IMR-90 (cell line): ENCODE measurements around the gene TOGARAM2. TPM values are rescaled to one million over a fixed set of nuclear protein-coding genes. Genes with fewer than 3 reads are reported as not detected.
A peak's percentile ranks its signal among the peaks of the same experiment; 100 is the strongest.

Experiments used
- ATAC-seq: fragments of 200-7000 bp; cut with Tn5 transposase; 2 replicates; pipeline ENCODE4 v1.9.1; 2020; ENCODE audit warnings: low read depth, mild to moderate bottlenecking, moderate library complexity
- BruUV-seq: library from RNA; stranded (reverse); fragments of 400-500 nt; replicated peaks from 2 replicates; lab custom pipeline; 2021; lab: Mats Ljungman, UMichigan
- CTCF ChIA-PET: fragments of 300-600 bp; formaldehyde crosslinking; extraction: SDS; loops from one replicate; lab custom pipeline; 2021; ENCODE audit warnings: antibody characterized with exemption; lab: Yijun Ruan, JAX
- POLR2A ChIA-PET: fragments of 300-600 bp; sonication (Branson Sonifier 250); formaldehyde crosslinking; loops from one replicate; lab custom pipeline; 2022; ENCODE audit warnings: antibody characterized with exemption; ENCODE audit not compliant: unreplicated experiment; lab: Charles Lee
- DNase-seq: peaks from one replicate; pipeline ENCODE4 v3.0.0; 2013
- H2AFZ ChIP-seq: replicated peaks from 2 replicates; pipeline ENCODE3; 2013; ENCODE audit warnings: low read length, mild to moderate bottlenecking; ENCODE audit not compliant: poor library complexity
- H2AK5ac ChIP-seq: 2 replicates; pipeline ENCODE4 v1.6.1; 2013; ENCODE audit warnings: low read depth, low read length, inconsistent platforms
- H2AK9ac ChIP-seq: replicated peaks from 2 replicates; pipeline ENCODE3; 2013; ENCODE audit warnings: mild to moderate bottlenecking, low read depth, low read length, moderate library complexity; ENCODE audit not compliant: poor library complexity
- H2BK120ac ChIP-seq: 2 replicates; pipeline ENCODE4 v1.6.1; 2013; ENCODE audit warnings: low read depth, low read length, inconsistent platforms
- H2BK15ac ChIP-seq: 3 replicates; pipeline ENCODE4 v1.6.1; 2013; ENCODE audit warnings: low read depth, low read length, inconsistent platforms
- H2BK20ac ChIP-seq: 2 replicates; pipeline ENCODE4 v1.6.1; 2013; ENCODE audit warnings: low read depth, mild to moderate bottlenecking, inconsistent platforms, low read length, moderate library complexity
- H2BK5ac ChIP-seq: 2 replicates; pipeline ENCODE4 v1.6.1; 2013; ENCODE audit warnings: mild to moderate bottlenecking, low read depth, low read length, inconsistent platforms; ENCODE audit not compliant: poor library complexity, severe bottlenecking
- H3K14ac ChIP-seq: replicated peaks from 2 replicates; pipeline ENCODE4 v1.6.1; 2013; ENCODE audit warnings: low read depth, low read length, inconsistent platforms
- H3K18ac ChIP-seq: 2 replicates; pipeline ENCODE4 v1.6.1; 2013; ENCODE audit warnings: low read depth, low read length, control low read depth
- H3K23ac ChIP-seq: 2 replicates; pipeline ENCODE4 v1.6.1; 2013; ENCODE audit warnings: low read depth, low read length, inconsistent platforms
- H3K27ac ChIP-seq: 2 replicates; pipeline ENCODE4 v1.5.1; 2013; ENCODE audit warnings: mild to moderate bottlenecking, control low read depth, low read length; ENCODE audit not compliant: insufficient read depth
- H3K27me3 ChIP-seq: 2 replicates; pipeline ENCODE4 v1.6.1; 2013; ENCODE audit warnings: low read length; ENCODE audit not compliant: control insufficient read depth, insufficient read depth
- H3K36me3 ChIP-seq: 2 replicates; pipeline ENCODE4 v1.6.1; 2013; ENCODE audit warnings: low read length, mixed read lengths; ENCODE audit not compliant: control insufficient read depth, insufficient read depth
- H3K4ac ChIP-seq: 2 replicates; pipeline ENCODE4 v1.6.1; 2013; ENCODE audit warnings: low read depth, low read length, inconsistent platforms
- H3K4me1 ChIP-seq: 2 replicates; pipeline ENCODE4 v1.6.1; 2013; ENCODE audit warnings: low read length, mixed read lengths; ENCODE audit not compliant: control insufficient read depth, insufficient read depth
- H3K4me2 ChIP-seq: 2 replicates; pipeline ENCODE4 v1.6.1; 2013; ENCODE audit warnings: low read depth, mild to moderate bottlenecking, control low read depth, low read length, moderate library complexity
- H3K4me3 ChIP-seq: 2 replicates; pipeline ENCODE4 v1.5.1; 2013; ENCODE audit warnings: low read depth, mild to moderate bottlenecking, control low read depth, low read length, moderate library complexity; ENCODE audit not compliant: insufficient read depth
- H3K56ac ChIP-seq: 2 replicates; pipeline ENCODE4 v1.6.1; 2013; ENCODE audit warnings: low read length, inconsistent platforms; ENCODE audit not compliant: insufficient read depth; ENCODE audit errors: extremely low read depth
- H3K79me1 ChIP-seq, 2 experiments: 2 replicates each; pipeline ENCODE4 v1.6.1; 2013; ENCODE audit warnings: low read length in 2 of 2, inconsistent platforms in 1 of 2, low read depth in 1 of 2
- H3K9ac ChIP-seq: 2 replicates; pipeline ENCODE4 v1.6.1; 2013; ENCODE audit warnings: low read depth, low read length, control low read depth
- H3K9me1 ChIP-seq: 2 replicates; pipeline ENCODE4 v1.6.1; 2013; ENCODE audit warnings: low read length, inconsistent platforms; ENCODE audit not compliant: insufficient read depth
- H3K9me3 ChIP-seq: 2 replicates; pipeline ENCODE4 v1.6.1; 2013; ENCODE audit warnings: low read length; ENCODE audit not compliant: control insufficient read depth, insufficient read depth
- H4K20me1 ChIP-seq: 2 replicates; pipeline ENCODE4 v1.6.1; 2013; ENCODE audit warnings: low read length, inconsistent platforms; ENCODE audit not compliant: insufficient read depth
- H4K5ac ChIP-seq: 2 replicates; pipeline ENCODE4 v1.6.1; 2013; ENCODE audit warnings: mild to moderate bottlenecking, low read depth, low read length, control low read depth
- H4K8ac ChIP-seq, 2 experiments: 2 replicates each; pipeline ENCODE4 v1.6.1; 2013; ENCODE audit warnings: low read depth in 2 of 2, low read length in 2 of 2, control low read depth in 1 of 2, inconsistent platforms in 1 of 2
- H4K91ac ChIP-seq: 2 replicates; pipeline ENCODE4 v1.6.1; 2013; ENCODE audit warnings: low read depth, low read length, inconsistent platforms; ENCODE audit not compliant: insufficient read depth
- CEBPB ChIP-seq: IDR thresholded peaks from 2 replicates; pipeline ENCODE4 v1.6.1; 2012; ENCODE audit warnings: low read depth, low read length, improper control_type of control experiment
- CHD1 ChIP-seq: IDR thresholded peaks from 2 replicates; pipeline ENCODE4 v1.6.1; 2012; ENCODE audit warnings: low read depth, low read length, improper control_type of control experiment
- FOS ChIP-seq: fragments of 150-350 bp; IDR thresholded peaks from 2 replicates; pipeline ENCODE4 v1.6.1; 2016; ENCODE audit warnings: low read depth, low read length
- MAFK ChIP-seq: IDR thresholded peaks from 2 replicates; pipeline ENCODE4 v1.6.1; 2012; ENCODE audit warnings: low read depth, low read length, improper control_type of control experiment
- MAZ ChIP-seq: IDR thresholded peaks from 2 replicates; pipeline ENCODE4 v1.6.1; 2012; ENCODE audit warnings: low read depth, mild to moderate bottlenecking, low read length, improper control_type of control experiment, moderate library complexity, borderline replicate concordance
- MXI1 ChIP-seq: IDR thresholded peaks from 2 replicates; pipeline ENCODE4 v1.6.1; 2012; ENCODE audit warnings: low read depth, mild to moderate bottlenecking, low read length, moderate library complexity, borderline replicate concordance
- NFE2L2 ChIP-seq: fragments of 150-350 bp; IDR thresholded peaks from 2 replicates; pipeline ENCODE4 v1.6.1; 2016; ENCODE audit warnings: low read depth, mild to moderate bottlenecking, low read length
- POLR2A ChIP-seq: IDR thresholded peaks from 2 replicates; pipeline ENCODE4 v1.6.1; 2012; ENCODE audit warnings: mild to moderate bottlenecking, low read depth, low read length
- RAD21 ChIP-seq: IDR thresholded peaks from 2 replicates; pipeline ENCODE4 v1.6.1; 2012; ENCODE audit warnings: low read length, improper control_type of control experiment
- RCOR1 ChIP-seq: IDR thresholded peaks from 2 replicates; pipeline ENCODE4 v1.6.1; 2012; ENCODE audit warnings: mild to moderate bottlenecking, low read length, improper control_type of control experiment; ENCODE audit not compliant: insufficient replicate concordance
- RFX5 ChIP-seq: IDR thresholded peaks from 2 replicates; pipeline ENCODE4 v1.8.0; 2012; ENCODE audit warnings: low read depth, mild to moderate bottlenecking, low read length, moderate library complexity
- SMC3 ChIP-seq: fragments of 150-350 bp; IDR thresholded peaks from 2 replicates; pipeline ENCODE4 v1.6.1; 2016; ENCODE audit warnings: low read depth, mild to moderate bottlenecking, antibody characterized with exemption, low read length, moderate library complexity
- WGBS, 2 experiments: methylation state at CpG; one replicate each; pipeline versions ENCODE4 v1.1.5 to v1.1.7; 2013; ENCODE audit warnings: missing lambda C conversion rate in 2 of 2; ENCODE audit not compliant: insufficient read length in 1 of 2; ENCODE audit errors: extremely low coverage in 2 of 2; 5-methylcytosine and 5-hydroxymethylcytosine counted together
- dilution Hi-C: fragments of 300-500 bp; cut with HindIII; formaldehyde crosslinking; loops from one replicate; pipeline ENCODE4 v1.14.3; 2018; ENCODE audit warnings: low sequenced_read_pairs; ENCODE audit not compliant: unreplicated experiment
- in situ Hi-C: fragments of 300-500 bp; cut with MboI; formaldehyde crosslinking; loops from 3 replicates; pipeline ENCODE4 v1.14.3; 2019; ENCODE audit warnings: low sequenced_read_pairs, inconsistent platforms, mixed read lengths
- intact Hi-C: fragments of 100-400 bp; cut with micrococcal nuclease; formaldehyde crosslinking; loops from 2 replicates; pipeline ENCODE4 v1.10.0; 2022
- polyA plus RNA-seq, 3 experiments: library from polyadenylated mRNA; depleted of rRNA; stranded (reverse); fragments of >200 nt; gene quantifications; 2 replicates each; pipeline ENCODE4 v1.2.3, GENCODE V29; 2012; ENCODE audit warnings: low replicate concordance in 1 of 3
- total RNA-seq: library from RNA; depleted of rRNA; stranded (reverse); fragments of >200 nt; gene quantifications from 2 replicates; pipeline ENCODE4 v1.2.3, GENCODE V29; 2012
- TF ChIP-seq, protein P1 (sequence below): fragments of 150-350 bp; IDR thresholded peaks from 2 replicates; pipeline ENCODE4 v1.6.1; 2016; ENCODE audit warnings: low read depth, mild to moderate bottlenecking, low read length, moderate library complexity, borderline replicate concordance
- TF ChIP-seq, protein P2 (sequence below): conservative IDR thresholded peaks from 2 replicates; pipeline ENCODE4 v1.5.1; 2012; ENCODE audit warnings: mild to moderate bottlenecking, low read depth, low read length, improper control_type of control experiment
- TF ChIP-seq, protein P3 (sequence below): fragments of 150-350 bp; IDR thresholded peaks from 2 replicates; pipeline ENCODE4 v1.6.1; 2017; ENCODE audit warnings: mild to moderate bottlenecking, antibody characterized with exemption, low read length, low read depth

TOGARAM2 gene
- total and polyA plus RNA-seq, 2 of the 4 experiments (the other 2 are of a cell fraction) = under 0.01 to 0.38 TPM

DNA sequence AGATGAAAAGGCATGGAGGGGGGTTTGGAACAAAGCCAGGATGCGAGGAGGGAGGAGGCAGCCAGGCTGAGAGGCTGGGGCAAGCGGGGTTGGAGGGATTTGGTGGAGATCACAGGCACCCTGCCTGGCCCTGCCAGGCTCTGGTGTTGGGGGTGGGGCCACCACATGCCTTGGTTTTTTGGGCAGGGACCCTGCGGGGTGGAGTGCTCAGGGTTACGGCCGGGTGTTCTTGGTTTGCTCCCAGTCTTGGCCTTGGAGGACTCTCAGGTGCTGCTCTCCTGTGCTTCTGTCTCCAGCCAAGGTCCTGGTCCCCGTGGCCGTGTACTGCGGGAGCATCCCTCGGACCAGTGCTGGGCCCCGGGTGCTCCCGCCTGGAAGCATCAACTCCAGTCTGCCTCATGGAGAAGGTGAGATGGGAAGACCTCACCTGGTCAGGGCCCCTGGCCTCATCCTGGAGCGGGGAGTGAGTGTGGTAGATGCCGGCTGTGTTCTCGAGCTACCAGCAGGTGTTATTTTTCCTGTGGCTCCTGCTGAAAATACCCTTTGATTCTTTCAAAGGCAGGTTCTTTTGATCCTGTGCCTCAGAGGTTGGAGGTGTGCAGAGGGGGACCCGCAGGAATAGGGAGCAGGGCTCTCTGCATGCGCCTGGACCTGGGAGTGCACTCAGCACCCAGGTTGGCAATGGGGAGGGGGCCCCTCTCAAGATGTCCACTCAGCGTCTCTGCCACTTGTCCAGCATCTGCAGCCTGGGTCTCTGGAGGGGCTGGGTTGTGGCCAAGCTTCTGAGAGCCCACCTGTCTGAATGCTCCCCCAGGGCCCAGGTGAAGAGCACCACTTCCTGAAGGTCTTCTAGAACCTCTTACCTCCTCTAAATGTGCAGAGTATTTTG is 17.0 kb downstream of the TOGARAM2 start:
- Histone ChIP-seq H2BK15ac (no peak overlapping the region), H3K4me2 (no peak overlapping the region), H2BK5ac (no peak overlapping the region), H4K91ac (no peak overlapping the region), H3K4me3 (no peak overlapping the region), H3K79me1 (no peaks in the 10 kb centered on the region), H2AK5ac (no peak overlapping the region), H3K27me3 (0 out of 2 replicates have a peak, but pooled peaks cover 2% of the 10 kb centered on the region), H3K14ac (no peak overlapping the region), H2BK120ac (no peak overlapping the region), H3K18ac (no peak overlapping the region), H3K56ac (no peak overlapping the region), H2BK20ac (no peak overlapping the region), H3K9me3 (no peaks in the 10 kb centered on the region), H3K9me1 (0 out of 2 replicates have a peak, but pooled peaks cover 2% of the 10 kb centered on the region), H3K9ac (no peak overlapping the region), H4K20me1 (no peaks in the 10 kb centered on the region), H3K27ac (no peak overlapping the region), H3K4ac (no peak overlapping the region), H3K4me1 (no peaks in the 10 kb centered on the region), H4K5ac (no peak overlapping the region), H2AFZ (no peak overlapping the region), H2AK9ac (peak overlapping the region; percentile 55), H3K23ac (no peak overlapping the region), H3K36me3 (no peaks in the 10 kb centered on the region), H4K8ac (no peak overlapping the region)
- ATAC-seq (no peak), DNase-seq (no peak)
- dilution Hi-C loops = no loop called here
- ChIA-PET POLR2A (no interaction called here), CTCF (no interaction called here)
- intact Hi-C loops = no loop called here
- BruUV-seq = no TSS peak
- in situ Hi-C loops = no loop called here
- 77% methylated on average over 7 of the region's 17 CpGs; no CpG with 5 or more reads in 1 of the 2 experiments for WGBS, 2 experiments
- TF ChIP-seq, protein P1, sequence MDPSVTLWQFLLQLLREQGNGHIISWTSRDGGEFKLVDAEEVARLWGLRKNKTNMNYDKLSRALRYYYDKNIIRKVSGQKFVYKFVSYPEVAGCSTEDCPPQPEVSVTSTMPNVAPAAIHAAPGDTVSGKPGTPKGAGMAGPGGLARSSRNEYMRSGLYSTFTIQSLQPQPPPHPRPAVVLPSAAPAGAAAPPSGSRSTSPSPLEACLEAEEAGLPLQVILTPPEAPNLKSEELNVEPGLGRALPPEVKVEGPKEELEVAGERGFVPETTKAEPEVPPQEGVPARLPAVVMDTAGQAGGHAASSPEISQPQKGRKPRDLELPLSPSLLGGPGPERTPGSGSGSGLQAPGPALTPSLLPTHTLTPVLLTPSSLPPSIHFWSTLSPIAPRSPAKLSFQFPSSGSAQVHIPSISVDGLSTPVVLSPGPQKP = no peak
- no peak for TF ChIP-seq RFX5
- no peak for TF ChIP-seq NFE2L2
- TF ChIP-seq POLR2A = no peak
- TF ChIP-seq, protein P2, sequence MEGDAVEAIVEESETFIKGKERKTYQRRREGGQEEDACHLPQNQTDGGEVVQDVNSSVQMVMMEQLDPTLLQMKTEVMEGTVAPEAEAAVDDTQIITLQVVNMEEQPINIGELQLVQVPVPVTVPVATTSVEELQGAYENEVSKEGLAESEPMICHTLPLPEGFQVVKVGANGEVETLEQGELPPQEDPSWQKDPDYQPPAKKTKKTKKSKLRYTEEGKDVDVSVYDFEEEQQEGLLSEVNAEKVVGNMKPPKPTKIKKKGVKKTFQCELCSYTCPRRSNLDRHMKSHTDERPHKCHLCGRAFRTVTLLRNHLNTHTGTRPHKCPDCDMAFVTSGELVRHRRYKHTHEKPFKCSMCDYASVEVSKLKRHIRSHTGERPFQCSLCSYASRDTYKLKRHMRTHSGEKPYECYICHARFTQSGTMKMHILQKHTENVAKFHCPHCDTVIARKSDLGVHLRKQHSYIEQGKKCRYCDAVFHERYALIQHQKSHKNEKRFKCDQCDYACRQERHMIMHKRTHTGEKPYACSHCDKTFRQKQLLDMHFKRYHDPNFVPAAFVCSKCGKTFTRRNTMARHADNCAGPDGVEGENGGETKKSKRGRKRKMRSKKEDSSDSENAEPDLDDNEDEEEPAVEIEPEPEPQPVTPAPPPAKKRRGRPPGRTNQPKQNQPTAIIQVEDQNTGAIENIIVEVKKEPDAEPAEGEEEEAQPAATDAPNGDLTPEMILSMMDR = no peak
- no peak for TF ChIP-seq CEBPB
- TF ChIP-seq MXI1 = no peak
- TF ChIP-seq SMC3 = no peak
- no peak for TF ChIP-seq MAZ
- TF ChIP-seq FOS = no peak
- TF ChIP-seq RAD21 = no peak
- TF ChIP-seq MAFK = no peak
- TF ChIP-seq RCOR1 = no peak
- TF ChIP-seq, protein P3, sequence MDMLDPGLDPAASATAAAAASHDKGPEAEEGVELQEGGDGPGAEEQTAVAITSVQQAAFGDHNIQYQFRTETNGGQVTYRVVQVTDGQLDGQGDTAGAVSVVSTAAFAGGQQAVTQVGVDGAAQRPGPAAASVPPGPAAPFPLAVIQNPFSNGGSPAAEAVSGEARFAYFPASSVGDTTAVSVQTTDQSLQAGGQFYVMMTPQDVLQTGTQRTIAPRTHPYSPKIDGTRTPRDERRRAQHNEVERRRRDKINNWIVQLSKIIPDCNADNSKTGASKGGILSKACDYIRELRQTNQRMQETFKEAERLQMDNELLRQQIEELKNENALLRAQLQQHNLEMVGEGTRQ = no peak
- TF ChIP-seq CHD1 = no peak
